ENCODE data around the gene URM1.

URM1 gene

DNA sequence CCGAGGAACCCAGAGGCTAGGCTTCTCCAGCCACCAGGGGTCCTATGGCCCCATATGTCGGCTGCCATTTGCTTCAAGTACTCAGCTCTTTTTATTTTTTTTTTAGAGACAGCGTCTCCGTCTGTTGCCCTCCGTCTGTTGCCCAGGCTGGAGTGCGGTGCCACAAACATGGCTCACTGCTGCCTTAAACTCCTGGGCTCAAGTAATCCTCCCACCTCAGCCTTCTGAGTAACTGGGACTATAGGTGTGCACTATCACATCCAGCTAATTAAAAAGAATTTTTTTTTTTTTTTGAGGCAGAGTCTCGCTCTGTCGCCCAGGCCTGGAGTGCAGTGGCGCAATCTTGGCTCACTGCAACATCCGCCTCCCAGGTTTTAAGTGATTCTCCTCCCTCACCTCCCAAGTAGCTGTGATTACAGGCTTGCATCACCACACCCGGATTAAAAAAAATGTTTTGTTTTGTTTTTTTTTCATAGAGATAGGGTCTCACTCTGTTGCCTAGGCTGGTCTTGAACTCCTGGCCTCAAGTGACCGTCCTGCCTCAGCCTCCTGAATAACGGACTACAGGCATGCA lies 58.4 kb downstream of the URM1 start:
- no peaks in the 10 kb centered on the region for H3K36me3 ChIP-seq (ENCODE audit: insufficient read depth, low read length)
- H3K9ac ChIP-seq (ENCODE audit: low read depth, low read length), result peak overlapping the region; percentile 52; the same call in 1 of the 2 replicates
- H3K9me3 ChIP-seq (ENCODE audit: control insufficient read depth, insufficient read depth, low read length), result no peaks in the 10 kb centered on the region
- no peaks in the 10 kb centered on the region; the same call in 1 of the 2 replicates for H3K4me1 ChIP-seq (ENCODE audit: insufficient read depth, low read length)

DNA sequence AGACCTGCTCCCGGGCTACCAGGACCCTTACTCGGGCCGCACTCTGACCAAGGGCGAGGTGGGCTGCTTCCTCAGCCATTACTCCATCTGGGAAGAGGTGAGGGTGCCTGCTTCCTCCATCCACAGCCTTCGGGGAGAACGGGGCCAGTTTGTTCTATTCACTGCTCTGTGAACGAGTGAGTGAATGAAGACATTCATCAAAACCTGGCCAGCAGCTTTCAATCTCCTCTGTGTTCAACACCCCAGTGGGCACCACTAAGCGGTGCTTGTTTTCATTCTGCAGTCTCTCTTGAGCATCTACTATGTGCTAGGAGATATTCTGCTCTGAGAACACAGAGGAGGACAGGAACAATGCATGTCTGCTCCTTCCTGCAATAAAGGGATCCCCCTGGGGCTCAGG lies 60.0 kb downstream of the URM1 start:
- H3K9ac ChIP-seq (ENCODE audit: low read depth, low read length), result no peak overlapping the region
- H3K4me1 ChIP-seq (ENCODE audit: insufficient read depth, low read length), result no peaks in the 10 kb centered on the region; the same call in 1 of the 2 replicates
- no peaks in the 10 kb centered on the region for H3K36me3 ChIP-seq (ENCODE audit: insufficient read depth, low read length)

DNA sequence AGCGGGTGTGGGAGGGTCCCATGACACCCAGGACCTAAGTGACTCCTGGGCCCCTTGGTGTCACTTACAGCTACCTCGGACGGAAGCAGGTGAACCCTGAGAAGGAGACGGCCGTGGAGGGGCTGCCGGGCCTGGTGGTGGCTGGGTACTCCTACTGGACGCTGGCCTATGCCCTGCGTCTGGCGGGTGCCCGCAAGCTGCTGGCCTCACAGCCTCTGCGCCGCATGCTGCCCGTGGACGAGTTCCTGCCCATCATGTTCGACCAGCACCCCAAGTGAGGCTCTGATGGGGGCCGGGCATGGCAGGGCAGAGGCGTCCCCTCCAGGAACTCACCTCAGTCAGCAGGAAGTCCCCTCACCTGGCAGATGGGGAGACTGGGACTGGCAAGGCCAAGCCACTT lies 63.2 kb downstream of the URM1 start:
- no peaks in the 10 kb centered on the region for H3K36me3 ChIP-seq (ENCODE audit: insufficient read depth, low read length)
- no peak overlapping the region for H3K9ac ChIP-seq (ENCODE audit: low read depth, low read length)
- H3K4me1 ChIP-seq (ENCODE audit: insufficient read depth, low read length), result no peaks in the 10 kb centered on the region
- no peaks in the 10 kb centered on the region for H3K9me3 ChIP-seq (ENCODE audit: control insufficient read depth, insufficient read depth, low read length)

More for the DNA sequence above, 60.0 kb downstream of the URM1 start:
- H3K9me3 ChIP-seq (ENCODE audit: control insufficient read depth, insufficient read depth, low read length), result no peaks in the 10 kb centered on the region

DNA sequence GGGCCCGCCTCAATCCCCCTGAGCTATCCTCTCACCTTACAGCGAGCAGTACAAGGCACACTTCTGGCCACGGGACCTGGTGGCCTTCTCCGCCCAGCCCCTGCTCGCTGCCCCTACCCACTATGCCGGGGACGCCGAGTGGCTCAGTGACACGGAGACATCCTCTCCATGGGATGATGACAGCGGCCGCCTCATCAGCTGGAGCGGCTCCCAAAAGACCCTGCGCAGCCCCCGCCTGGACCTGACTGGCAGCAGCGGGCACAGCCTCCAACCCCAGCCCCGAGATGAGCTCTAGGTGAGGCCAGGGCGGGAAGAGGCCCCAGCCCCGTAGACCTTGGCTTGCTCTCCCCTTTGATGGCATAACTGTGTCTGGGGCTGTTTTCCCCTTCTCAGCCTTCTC lies 64.4 kb downstream of the URM1 start:
- Histone ChIP-seq H3K9ac (ENCODE audit: low read depth, low read length) (no peak overlapping the region), H3K4me1 (ENCODE audit: insufficient read depth, low read length) (no peaks in the 10 kb centered on the region), H3K36me3 (ENCODE audit: insufficient read depth, low read length) (no peaks in the 10 kb centered on the region), H3K9me3 (ENCODE audit: control insufficient read depth, insufficient read depth, low read length) (no peaks in the 10 kb centered on the region)

DNA sequence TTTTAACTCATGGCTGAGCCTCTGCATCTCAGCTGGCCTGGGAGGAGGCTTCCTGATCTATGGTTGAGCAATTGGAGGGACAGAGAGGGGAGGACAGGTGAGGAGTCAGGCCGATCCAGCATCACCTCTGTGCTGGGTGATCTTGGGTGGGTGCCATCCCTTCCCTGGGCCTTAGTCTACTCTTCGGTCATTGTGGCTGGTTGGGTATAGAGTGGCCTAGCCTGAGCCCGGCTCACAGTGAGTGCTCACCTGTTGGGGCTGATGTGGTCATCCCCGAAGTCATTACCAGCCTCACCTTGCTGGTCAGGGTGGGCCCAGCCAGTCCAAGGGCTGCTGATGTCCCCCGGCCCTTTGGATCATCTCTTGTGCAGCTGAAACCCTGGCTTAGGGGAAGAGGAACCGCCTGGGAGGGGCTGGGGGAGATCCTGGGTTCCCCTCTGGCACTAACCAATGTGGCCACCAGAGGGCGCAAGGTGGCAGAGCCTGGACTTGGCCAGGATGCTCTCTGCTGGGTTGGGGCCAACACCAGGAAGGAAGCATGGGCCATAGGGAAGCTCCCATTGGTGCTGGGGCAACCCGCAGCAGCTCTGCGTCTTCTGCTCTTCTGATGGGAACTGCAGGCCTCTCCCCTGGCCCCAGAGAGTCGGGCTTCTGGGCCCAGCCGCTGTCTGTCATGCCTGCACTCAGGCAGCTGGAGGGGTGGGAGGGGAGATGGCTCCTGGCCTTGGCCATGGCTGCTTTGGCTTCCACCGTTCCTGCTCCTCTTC lies 67.4 kb downstream of the URM1 start:
- H3K9me3 ChIP-seq (ENCODE audit: control insufficient read depth, insufficient read depth, low read length), result no peaks in the 10 kb centered on the region
- H3K36me3 ChIP-seq (ENCODE audit: insufficient read depth, low read length), result no peaks in the 10 kb centered on the region
- H3K9ac ChIP-seq (ENCODE audit: low read depth, low read length), result no peak overlapping the region
- H3K4me1 ChIP-seq (ENCODE audit: insufficient read depth, low read length), result no peaks in the 10 kb centered on the region

DNA sequence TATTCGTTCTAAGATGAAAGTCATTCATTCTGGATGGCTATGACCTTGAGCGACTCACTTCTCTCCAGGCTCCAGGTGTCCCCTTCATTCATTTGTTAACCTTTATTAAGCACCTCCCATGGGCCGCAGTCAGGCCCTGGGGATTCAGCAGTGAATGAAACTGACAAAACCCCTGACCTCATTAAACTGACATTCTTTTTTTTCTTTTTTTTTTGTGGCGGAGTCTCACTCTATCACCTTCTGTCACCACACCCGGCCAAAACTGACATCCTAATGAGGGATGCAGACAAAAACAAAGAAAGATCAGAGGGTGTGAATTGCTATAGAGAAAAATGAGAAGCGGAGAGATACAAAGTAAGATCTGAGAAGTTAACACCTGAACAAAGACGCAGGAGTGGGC lies 68.1 kb downstream of the URM1 start:
- Histone ChIP-seq H3K9ac (ENCODE audit: low read depth, low read length) (no peak overlapping the region), H3K4me1 (ENCODE audit: insufficient read depth, low read length) (no peaks in the 10 kb centered on the region), H3K9me3 (ENCODE audit: control insufficient read depth, insufficient read depth, low read length) (no peaks in the 10 kb centered on the region), H3K36me3 (ENCODE audit: insufficient read depth, low read length) (no peaks in the 10 kb centered on the region)
